Adrenal gland (tissue), 12 donors: ENCODE measurements around the gene RSKR. TPM values are rescaled to one million over a fixed set of nuclear protein-coding genes. Genes with fewer than 3 reads are reported as not detected.

Experiments used
- DNase-seq, 7 donors: peaks; one replicate each; pipeline ENCODE4 v3.0.0-alpha.2; 2019 to 2020
- H3K27ac ChIP-seq, 5 donors: fragments of 200-600 bp; sonication (generic) in 4 of 5; 1 replicate in 3 of 5; 2 replicates in 2 of 5; pipeline versions ENCODE4 v1.5.1 to v1.8.0; 2016 to 2020; ENCODE audit warnings: mild to moderate bottlenecking in 1 of 5
- H3K27me3 ChIP-seq: fragments of 200-600 bp; 2 replicates; pipeline ENCODE4 v1.8.0; 2021
- H3K36me3 ChIP-seq, 2 donors: fragments of 200-600 bp; replicated peaks in 1 of 2; 1 replicate in 1 of 2; 2 replicates in 1 of 2; pipeline versions ENCODE4 v1.5.1 to v1.8.0; 2018 to 2022
- H3K4me1 ChIP-seq, 2 donors: fragments of 200-600 bp; replicated peaks in 1 of 2; 1 replicate in 1 of 2; 2 replicates in 1 of 2; pipeline versions ENCODE4 v1.5.1 to v1.8.0; 2018 to 2021
- H3K4me3 ChIP-seq, 4 donors: fragments of 200-600 bp; sonication (generic) in 3 of 4; one replicate each; pipeline ENCODE4 v1.5.1; 2016 to 2018
- H3K9me3 ChIP-seq, 3 donors: fragments of 200-600 bp; sonication (generic) in 1 of 3; replicated peaks in 1 of 3; 1 replicate in 2 of 3; 2 replicates in 1 of 3; pipeline versions ENCODE4 v1.5.1 to v1.8.0; 2016 to 2021
- CTCF ChIP-seq, 6 experiments: fragments of 450-650 bp in 4 of 6; fragments of 200-600 bp in 2 of 6; sonication (generic) in 1 of 6; IDR thresholded peaks; 1 replicate in 5 of 6; 2 replicates in 1 of 6; pipeline versions ENCODE4 v1.5.1 to v1.8.0; 2016 to 2021; ENCODE audit warnings: antibody characterized with exemption in 6 of 6, mild to moderate bottlenecking in 2 of 6, moderate library complexity in 1 of 6
- POLR2A ChIP-seq, 2 donors: fragments of 450-650 bp; IDR thresholded peaks; one replicate each; pipeline ENCODE4 v1.6.1; 2017; ENCODE audit warnings: antibody characterized with exemption in 2 of 2, mild to moderate bottlenecking in 2 of 2, moderate library complexity in 1 of 2
- WGBS, 4 donors: extraction: QIAGEN DNeasy Blood & Tissue Kit in 2 of 4; methylation state at CpG; one replicate each; pipeline versions ENCODE4 v1.1.5 to v1.1.7; 2013 to 2017; 5-methylcytosine and 5-hydroxymethylcytosine counted together
- intact Hi-C, 2 donors: fragments of 100-400 bp; cut with DNase I; formaldehyde crosslinking; loops; one replicate each; pipeline versions ENCODE4 v1.14.1 to v1.15.0; 2022 to 2023
- polyA plus RNA-seq, 3 donors: library from polyadenylated mRNA; stranded (reverse); fragments of 200-250 nt in 2 of 3; fragments of 350-450 nt in 1 of 3; fragmentation: Illumina TruSeq in 1 of 3; extraction: RNeasy Lipid Tissue Mini Kit (QIAGEN cat#74804) in 1 of 3; gene quantifications; one replicate each; pipeline ENCODE4 v1.2.3, GENCODE V29; 2013 to 2014
- total RNA-seq, 9 donors: library from RNA; depleted of rRNA in 4 of 9; stranded (reverse); fragments of >200 nt in 4 of 9; fragments of 120-200 nt in 1 of 9; fragmentation: NEBNext Ultra II Directional in 1 of 9; extraction: Animal tissue kit (Norgen Biotek cat#: 25700) in 1 of 9; gene quantifications; one replicate each; pipeline versions ENCODE4 v1.1.0 to v1.2.4, GENCODE V29; 2013 to 2023
- donor health status: healthy with polysubstance abuse.
- donor health status: Bipolar disorder and iron deficiency.
- donor health status: DM: yes; HTN: yes; CAD: no.
- donor health status: DM: no; HTN: no; CAD: no.
- donor health status: DM: no; HTN: no; CAD: no.
- donor health status: DM: yes; HTN: yes; CAD: no.

RSKR gene
- total and polyA plus RNA-seq, 12 donors: 1.1 to 12.3 (median 5.1) TPM

GRCh38 chr17:28567604-28568003 is 46.4 kb downstream of the RSKR start:
- H3K4me1 ChIP-seq: peaks cover 13 to 25% of the 10 kb centered on the region in 2 donors
- H3K27me3 ChIP-seq: no peaks in the 10 kb centered on the region
- no peak overlapping the region for H3K4me3 ChIP-seq
- DNase-seq: no peak
- peaks cover 0 to 11% of the 10 kb centered on the region in 2 donors for H3K36me3 ChIP-seq
- H3K27ac ChIP-seq: no peak overlapping the region
- no peak for TF ChIP-seq POLR2A (IDR thresholded peaks at IDR 0.05)
- TF ChIP-seq CTCF (IDR thresholded peaks at IDR 0.05): no peak
- intact Hi-C loops: no loop called here
- H3K9me3 ChIP-seq: no peaks in the 10 kb centered on the region
- whole genome bisulfite sequencing, 4 donors: 72 to 89% (median 84%) methylated on average over 3 of the region's 3 CpGs

GRCh38 chr17:28563475-28563874 is 50.5 kb downstream of the RSKR start:
- Histone ChIP-seq H3K4me3 (no peak overlapping the region), H3K27ac (no peak overlapping the region), H3K4me1 (no peaks in the 10 kb centered on the region), H3K36me3 (peaks cover 0 to 51% of the 10 kb centered on the region in 2 donors), H3K9me3 (no peaks in the 10 kb centered on the region), H3K27me3 (no peaks in the 10 kb centered on the region)
- 81 to 94% (median 91%) methylated on average over 3 of the region's 3 CpGs for WGBS, 4 donors
- intact Hi-C loops: no loop called here
- no peak for TF ChIP-seq CTCF (IDR thresholded peaks at IDR 0.05)
- TF ChIP-seq POLR2A (IDR thresholded peaks at IDR 0.05): no peak
- DNase-seq: no peak

Other genes starting within 250 kb of the RSKR start
- gene SEBOX, start 249.0 kb downstream of the RSKR start, total RNA-seq: not detected
- gene SEBOX, start 249.0 kb downstream of the RSKR start, polyA plus RNA-seq: not detected
- 100 to 1,000 TPM in 8 of 9 donors, 1 to 10 TPM in 1; 5.5 to 470 (median 220) TPM for gene VTN, start 243.9 kb downstream of the RSKR start, total RNA-seq
- gene VTN, start 243.9 kb downstream of the RSKR start, polyA plus RNA-seq: 100 to 1,000 TPM in 2 of 3 donors, 10 to 100 TPM in 1; 69.9 to 184 (median 122) TPM
- 10 to 100 TPM in 8 of 9 donors, 1 to 10 TPM in 1; 5.8 to 40.0 (median 24.9) TPM for gene SARM1, start 242.5 kb downstream of the RSKR start, total RNA-seq
- gene SARM1, start 242.5 kb downstream of the RSKR start, polyA plus RNA-seq: 10 to 100 TPM; 10.8 to 22.6 (median 16.0) TPM
- gene SLC46A1, start 208.0 kb downstream of the RSKR start, total RNA-seq: 10 to 100 TPM; 11.9 to 79.8 (median 49.0) TPM
- gene SLC46A1, start 208.0 kb downstream of the RSKR start, polyA plus RNA-seq: 100 to 1,000 TPM in 1 of 3 donors, 10 to 100 TPM in 2; 13.3 to 104 (median 15.4) TPM
- gene SLC13A2, start 140.5 kb downstream of the RSKR start, total RNA-seq: 1 to 10 TPM in 1 of 9 donors, not detected in 8; 1.6 TPM
- under 1 TPM in 2 of 3 donors, not detected in 1; 0.03 to 0.05 TPM for gene SLC13A2, start 140.5 kb downstream of the RSKR start, polyA plus RNA-seq
- under 1 TPM in 1 of 9 donors, not detected in 8; 0.06 TPM for gene FOXN1, start 107.8 kb downstream of the RSKR start, total RNA-seq
- gene FOXN1, start 107.8 kb downstream of the RSKR start, polyA plus RNA-seq: not detected
- gene UNC119, start 61.6 kb downstream of the RSKR start, total RNA-seq: 10 to 100 TPM; 26.7 to 80.8 (median 41.3) TPM
- 10 to 100 TPM; 28.3 to 47.7 (median 36.1) TPM for gene UNC119, start 61.6 kb downstream of the RSKR start, polyA plus RNA-seq
- gene PIGS, start 42.7 kb downstream of the RSKR start, total RNA-seq: 10 to 100 TPM; 44.5 to 73.0 (median 58.7) TPM
- 10 to 100 TPM in 2 of 3 donors, 1 to 10 TPM in 1; 9.2 to 44.1 (median 12.6) TPM for gene PIGS, start 42.7 kb downstream of the RSKR start, polyA plus RNA-seq
- gene ALDOC, start 37.3 kb downstream of the RSKR start, total RNA-seq: 10 to 100 TPM in 8 of 9 donors, 1 to 10 TPM in 1; 6.3 to 65.5 (median 32.3) TPM
- 10 to 100 TPM; 18.5 to 61.2 (median 18.7) TPM for gene ALDOC, start 37.3 kb downstream of the RSKR start, polyA plus RNA-seq
- 10 to 100 TPM in 1 of 9 donors, 1 to 10 TPM in 7, under 1 TPM in 1; 0.97 to 35.6 (median 3.9) TPM for gene SPAG5, start 15.2 kb downstream of the RSKR start, total RNA-seq
- 10 to 100 TPM in 2 of 3 donors, 1 to 10 TPM in 1; 4.3 to 27.5 (median 13.4) TPM for gene SPAG5, start 15.2 kb downstream of the RSKR start, polyA plus RNA-seq
- gene BLTP2, start 31.0 kb upstream of the RSKR start, total RNA-seq: 100 to 1,000 TPM in 8 of 9 donors, 10 to 100 TPM in 1; 93.1 to 228 (median 139) TPM
- 100 to 1,000 TPM in 1 of 3 donors, 10 to 100 TPM in 2; 27.8 to 137 (median 29.9) TPM for gene BLTP2, start 31.0 kb upstream of the RSKR start, polyA plus RNA-seq
- gene SDF2, start 47.7 kb upstream of the RSKR start, total RNA-seq: 100 to 1,000 TPM in 3 of 9 donors, 10 to 100 TPM in 6; 58.5 to 195 (median 84.8) TPM
- gene SDF2, start 47.7 kb upstream of the RSKR start, polyA plus RNA-seq: 100 to 1,000 TPM in 1 of 3 donors, 10 to 100 TPM in 2; 50.6 to 121 (median 52.7) TPM
- gene SUPT6H, start 48.0 kb upstream of the RSKR start, total RNA-seq: 100 to 1,000 TPM in 1 of 9 donors, 10 to 100 TPM in 8; 48.1 to 125 (median 68.5) TPM
- gene SUPT6H, start 48.0 kb upstream of the RSKR start, polyA plus RNA-seq: 10 to 100 TPM; 58.9 to 76.4 (median 74.2) TPM
- gene PROCA1, start 97.7 kb upstream of the RSKR start, total RNA-seq: 1 to 10 TPM in 4 of 9 donors, under 1 TPM in 4, not detected in 1; 0.61 to 3.2 (median 1.6) TPM
- gene PROCA1, start 97.7 kb upstream of the RSKR start, polyA plus RNA-seq: 1 to 10 TPM in 2 of 3 donors, under 1 TPM in 1; 0.75 to 8.8 (median 3.8) TPM
- 100 to 1,000 TPM; 111 to 332 (median 150) TPM for gene RAB34, start 103.7 kb upstream of the RSKR start, total RNA-seq
- gene RAB34, start 103.7 kb upstream of the RSKR start, polyA plus RNA-seq: 100 to 1,000 TPM; 114 to 195 (median 139) TPM
- gene RPL23A, start 105.8 kb upstream of the RSKR start, total RNA-seq: 1,000 to 10,000 TPM in 5 of 9 donors, 100 to 1,000 TPM in 4; 135 to 1,266 (median 1,139) TPM
- gene RPL23A, start 105.8 kb upstream of the RSKR start, polyA plus RNA-seq: 100 to 1,000 TPM; 523 to 901 (median 672) TPM
- gene TLCD1, start 112.0 kb upstream of the RSKR start, total RNA-seq: 10 to 100 TPM in 2 of 9 donors, 1 to 10 TPM in 6, under 1 TPM in 1; 0.52 to 13.0 (median 5.6) TPM
- 10 to 100 TPM in 1 of 3 donors, 1 to 10 TPM in 2; 3.9 to 18.8 (median 6.8) TPM for gene TLCD1, start 112.0 kb upstream of the RSKR start, polyA plus RNA-seq
- gene NEK8, start 114.6 kb upstream of the RSKR start, total RNA-seq: 10 to 100 TPM in 1 of 9 donors, 1 to 10 TPM in 7, under 1 TPM in 1; 0.54 to 11.9 (median 6.1) TPM
- 10 to 100 TPM in 1 of 3 donors, 1 to 10 TPM in 2; 6.0 to 10.8 (median 6.6) TPM for gene NEK8, start 114.6 kb upstream of the RSKR start, polyA plus RNA-seq
- 10 to 100 TPM in 8 of 9 donors, 1 to 10 TPM in 1; 8.2 to 50.5 (median 23.0) TPM for gene TRAF4, start 129.8 kb upstream of the RSKR start, total RNA-seq
- 10 to 100 TPM; 13.0 to 22.7 (median 17.9) TPM for gene TRAF4, start 129.8 kb upstream of the RSKR start, polyA plus RNA-seq
- gene FAM222B, start 228.6 kb upstream of the RSKR start, total RNA-seq: 10 to 100 TPM in 6 of 9 donors, 1 to 10 TPM in 3; 5.0 to 18.3 (median 14.8) TPM
- 10 to 100 TPM in 2 of 3 donors, 1 to 10 TPM in 1; 4.9 to 16.4 (median 10.6) TPM for gene FAM222B, start 228.6 kb upstream of the RSKR start, polyA plus RNA-seq
- 10 to 100 TPM; 42.8 to 62.1 (median 51.7) TPM for gene ERAL1, start 240.8 kb upstream of the RSKR start, total RNA-seq
- 10 to 100 TPM; 44.0 to 80.8 (median 60.9) TPM for gene ERAL1, start 240.8 kb upstream of the RSKR start, polyA plus RNA-seq